Neural cell (in vitro differentiated cells): Measurements from ENCODE around the gene CELSR2. TPM values are rescaled to one million over a fixed set of nuclear protein-coding genes. Genes with fewer than 3 reads are reported as not detected.

Experiments used
- H2AFZ ChIP-seq: fragments of 200-600, 300-800 bp; sonication (generic), shearing (Covaris generic); 2 replicates; pipeline ENCODE4 v1.6.0; 2014; ENCODE audit warnings: low read depth, mild to moderate bottlenecking, antibody characterized with exemption, low read length, moderate library complexity
- H3F3A ChIP-seq: fragments of 200-600 bp; shearing (Covaris generic); 2 replicates; pipeline ENCODE4 v1.6.1; 2016; ENCODE audit warnings: mild to moderate bottlenecking, moderate library complexity, mixed read lengths, antibody characterized with exemption, low read length; ENCODE audit not compliant: insufficient read depth, poor library complexity, severe bottlenecking
- H3K27ac ChIP-seq: fragments of 200-600, 300-800 bp; sonication (generic), shearing (Covaris generic); 2 replicates; pipeline ENCODE4 v1.5.1; 2014; ENCODE audit warnings: mild to moderate bottlenecking, low read length, moderate library complexity
- H3K27me3 ChIP-seq: fragments of 300-800, 200-600 bp; sonication (generic), shearing (Covaris generic); 2 replicates; pipeline ENCODE4 v1.6.0; 2014; ENCODE audit warnings: mild to moderate bottlenecking, low read depth, low read length, moderate library complexity; ENCODE audit not compliant: insufficient read depth
- H3K36me3 ChIP-seq: fragments of 300-800, 200-600 bp; sonication (generic), shearing (Covaris generic); 2 replicates; pipeline ENCODE4 v1.5.1; 2014; ENCODE audit warnings: mild to moderate bottlenecking, antibody characterized with exemption, low read length, moderate library complexity; ENCODE audit not compliant: insufficient read depth
- H3K4me2 ChIP-seq: fragments of 300-800, 200-600 bp; sonication (generic), shearing (Covaris generic); 2 replicates; pipeline ENCODE4 v1.6.0; 2014; ENCODE audit warnings: mild to moderate bottlenecking, low read length
- H3K4me3 ChIP-seq: fragments of 300-800, 200-600 bp; sonication (generic), shearing (Covaris generic); 2 replicates; pipeline ENCODE4 v1.5.1; 2014; ENCODE audit warnings: mild to moderate bottlenecking, low read length, moderate library complexity
- H3K79me2 ChIP-seq: fragments of 200-600 bp; shearing (Covaris generic); replicated peaks from 2 replicates; pipeline ENCODE4 v1.6.0; 2014; ENCODE audit warnings: mild to moderate bottlenecking, low read length, moderate library complexity; ENCODE audit not compliant: insufficient read depth
- H3K9ac ChIP-seq: fragments of 300-800, 200-600 bp; sonication (generic), shearing (Covaris generic); 2 replicates; pipeline ENCODE4 v1.6.1; 2016; ENCODE audit warnings: mild to moderate bottlenecking, low read length, mixed read lengths
- H3K9me2 ChIP-seq: fragments of 200-600 bp; shearing (Covaris generic); 2 replicates; pipeline ENCODE4 v1.6.1; 2016; ENCODE audit warnings: mild to moderate bottlenecking, low read length, mixed read lengths; ENCODE audit not compliant: insufficient read depth
- H3K9me3 ChIP-seq: fragments of 200-600, 300-800 bp; sonication (generic), shearing (Covaris generic); 2 replicates; pipeline ENCODE4 v1.6.1; 2016; ENCODE audit warnings: mild to moderate bottlenecking, mixed run types, low read length, moderate library complexity, mixed read lengths
- H4K20me1 ChIP-seq: fragments of 200-600 bp; shearing (Covaris generic); 2 replicates; pipeline ENCODE4 v1.6.1; 2016; ENCODE audit warnings: mild to moderate bottlenecking, mixed run types; ENCODE audit not compliant: insufficient read depth
- CTCF ChIP-seq: fragments of 450-650 bp; IDR thresholded peaks from 2 replicates; pipeline ENCODE4 v1.5.1; 2014; ENCODE audit warnings: antibody characterized with exemption, mild to moderate bottlenecking, moderate library complexity; ENCODE audit not compliant: poor library complexity, severe bottlenecking
- MXI1 ChIP-seq: fragments of 450-650 bp; conservative IDR thresholded peaks from 2 replicates; pipeline ENCODE4 v1.6.1; 2014; ENCODE audit warnings: antibody characterized with exemption, mild to moderate bottlenecking; ENCODE audit not compliant: poor library complexity, severe bottlenecking
- SMC3 ChIP-seq: fragments of 450-650 bp; conservative IDR thresholded peaks from 2 replicates; pipeline ENCODE4 v1.6.1; 2014; ENCODE audit warnings: antibody characterized with exemption, mild to moderate bottlenecking, moderate library complexity; ENCODE audit not compliant: poor library complexity
- TAF1 ChIP-seq: IDR thresholded peaks from 2 replicates; pipeline ENCODE4 v1.6.1; 2012; ENCODE audit warnings: low read depth
- polyA plus RNA-seq: library from polyadenylated mRNA; depleted of rRNA; stranded (reverse); fragments of >200 nt; gene quantifications from 2 replicates; pipeline ENCODE4 v1.2.3, GENCODE V29; 2014

Gene CELSR2
- polyA plus RNA-seq, 1 donor from 2014 or later: 7.9 TPM

GRCh38 chr1:109256085-109256484 lies 6.7 kb downstream of the CELSR2 start:
- H3K27ac ChIP-seq: no peak overlapping the region
- peaks cover 12% of the 10 kb centered on the region for H3K36me3 ChIP-seq
- H3K9me2 ChIP-seq: no peaks in the 10 kb centered on the region
- no peak overlapping the region for H2AFZ ChIP-seq
- peak overlapping the region; percentile 75 for H3K4me3 ChIP-seq
- H3F3A ChIP-seq: no peaks in the 10 kb centered on the region
- H3K9me3 ChIP-seq: no peaks in the 10 kb centered on the region
- peaks cover 54% of the 10 kb centered on the region for H3K79me2 ChIP-seq
- no peak for TF ChIP-seq TAF1
- no peak for TF ChIP-seq SMC3
- TF ChIP-seq CTCF: no peak
- no peak for TF ChIP-seq MXI1
- peak overlapping the region; percentile 76 for H3K9ac ChIP-seq
- H3K27me3 ChIP-seq: no peaks in the 10 kb centered on the region
- H4K20me1 ChIP-seq: no peaks in the 10 kb centered on the region
- peak overlapping the region; percentile 97 for H3K4me2 ChIP-seq

DNA sequence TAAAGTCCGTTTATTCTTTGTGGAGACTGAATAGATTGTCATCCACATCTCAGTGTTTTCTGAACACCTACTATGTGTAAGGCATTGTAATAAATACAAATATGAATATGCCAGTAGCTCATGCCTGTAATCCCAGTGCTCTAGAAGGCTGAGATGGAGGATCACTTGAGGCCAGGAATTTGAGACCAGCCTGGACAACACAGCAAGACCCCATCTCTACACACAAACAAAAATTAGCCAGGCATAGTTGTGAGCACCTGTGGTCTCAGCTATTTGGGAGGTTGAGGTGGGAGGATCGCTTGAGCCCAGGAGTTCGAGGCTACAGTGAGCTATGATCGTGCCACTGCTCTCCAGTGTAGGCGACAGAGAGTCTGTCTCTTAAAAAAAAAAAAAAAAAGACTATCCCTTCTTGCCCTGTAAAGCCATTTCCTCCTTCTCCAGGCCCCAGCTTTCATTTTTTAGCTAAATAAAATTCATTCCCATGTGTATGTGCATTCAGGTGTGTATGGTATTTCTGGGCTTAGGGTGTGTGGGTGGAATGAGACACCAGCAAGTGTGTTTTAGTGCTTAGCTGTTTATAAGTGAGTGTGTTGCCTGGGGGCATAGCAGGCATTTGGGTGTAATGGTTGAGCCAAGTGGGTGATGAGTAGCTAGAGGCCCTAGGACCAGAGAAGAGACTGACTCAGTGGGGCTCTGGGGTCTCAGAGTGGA lies 7.8 kb downstream of the CELSR2 start:
- no peak overlapping the region for H3K4me3 ChIP-seq
- H3F3A ChIP-seq: no peaks in the 10 kb centered on the region
- H3K9me3 ChIP-seq: no peaks in the 10 kb centered on the region
- no peak overlapping the region for H2AFZ ChIP-seq
- H3K9ac ChIP-seq: no peak overlapping the region
- no peak overlapping the region for H3K27ac ChIP-seq
- H3K9me2 ChIP-seq: no peaks in the 10 kb centered on the region
- H3K36me3 ChIP-seq: peaks cover 14% of the 10 kb centered on the region
- H3K27me3 ChIP-seq: no peaks in the 10 kb centered on the region
- peaks cover 44% of the 10 kb centered on the region for H3K79me2 ChIP-seq
- H3K4me2 ChIP-seq: no peak overlapping the region
- H4K20me1 ChIP-seq: no peaks in the 10 kb centered on the region
- no peak for TF ChIP-seq CTCF
- no peak for TF ChIP-seq TAF1

- TF ChIP-seq TAF1: no peak
- Histone ChIP-seq H3K9me2 (no peaks in the 10 kb centered on the region), H3K27me3 (no peaks in the 10 kb centered on the region), H4K20me1 (no peaks in the 10 kb centered on the region), H3K9ac (no peak overlapping the region), H3K79me2 (peaks cover 37% of the 10 kb centered on the region), H3K36me3 (peaks cover 9% of the 10 kb centered on the region), H2AFZ (no peak overlapping the region), H3K4me3 (no peak overlapping the region), H3F3A (no peaks in the 10 kb centered on the region), H3K9me3 (no peaks in the 10 kb centered on the region), H3K27ac (no peak overlapping the region), H3K4me2 (no peak overlapping the region)
Observed at GRCh38 chr1:109257682-109258421, 8.5 kb downstream of the CELSR2 start.
